Measurements from ENCODE around the gene RETREG1. TPM values are rescaled to one million over a fixed set of nuclear protein-coding genes. Genes with fewer than 3 reads are reported as not detected.

RETREG1 gene
- total and polyA plus RNA-seq, 2 experiments from 2014 or later = 2.3 to 3.6 TPM

GRCh38 chr5:16508730-16509531 is 107.9 kb downstream of the RETREG1 start:
- ATAC-seq (peak; percentile 99), DNase-seq (ENCODE audit: low spot score) (peak; percentile 62)
- Mint-ChIP-seq H3K9me3 (no peaks in the 10 kb centered on the region), H3K27me3 (ENCODE audit: insufficient read depth, low read depth, poor library complexity) (no peaks in the 10 kb centered on the region), H3K4me1 (peaks cover 12% of the 10 kb centered on the region), H3K36me3 (ENCODE audit: low read depth) (no peaks in the 10 kb centered on the region), H3K27ac (peak overlapping the region; percentile 58), H3K4me3 (no peak overlapping the region)
- Histone ChIP-seq H3K4me1 (ENCODE audit: insufficient read depth) (peaks cover 13% of the 10 kb centered on the region; the same call in 1 of the 2 replicates), H3K4me2 (peak overlapping the region; percentile 54; the same call in 1 of the 2 replicates), H2AFZ (peak overlapping the region; percentile 93; the same call in 1 of the 2 replicates), H3K79me2 (replicated peaks; ENCODE audit: insufficient read depth) (no peaks in the 10 kb centered on the region), H3K9me2 (ENCODE audit: insufficient read depth) (0 out of 2 replicates have a peak, but pooled peaks cover 6% of the 10 kb centered on the region), H4K20me1 (replicated peaks; ENCODE audit: insufficient read depth) (no peaks in the 10 kb centered on the region), H3F3A (replicated peaks; ENCODE audit: low read depth) (no peaks in the 10 kb centered on the region), H3K27me3 (ENCODE audit: insufficient read depth) (no peaks in the 10 kb centered on the region), H3K27ac (ENCODE audit: low read depth) (peak overlapping the region; percentile 39; the same call in 1 of the 2 replicates), H3K36me3 (ENCODE audit: insufficient read depth) (no peaks in the 10 kb centered on the region), H3K4me3 (no peak overlapping the region)
- TF ChIP-seq ETS1 (IDR thresholded peaks at IDR 0.05) (no peak), POLR2AphosphoS5 (IDR thresholded peaks at IDR 0.05; ENCODE audit: low read depth) (no peak), ZNF331 (CRISPR knock-in tag; IDR thresholded peaks at IDR 0.05; ENCODE audit: low read depth) (no peak), CREB1 (CRISPR knock-in tag; IDR thresholded peaks at IDR 0.05; ENCODE audit: low read depth) (no peak), EZH2phosphoT487 (IDR thresholded peaks at IDR 0.05; ENCODE audit: unreplicated experiment) (no peak), EZH2 (IDR thresholded peaks at IDR 0.05; ENCODE audit: low read depth, unreplicated experiment) (no peak), JUNB (IDR thresholded peaks at IDR 0.05; ENCODE audit: unreplicated experiment) (no peak), CTCF (conservative IDR thresholded peaks at IDR 0.05; ENCODE audit: low read depth in 2 of 2) (no peak), STAT1 (IDR thresholded peaks at IDR 0.05; ENCODE audit: unreplicated experiment) (no peak), ZNF462 (CRISPR knock-in tag; IDR thresholded peaks at IDR 0.05) (no peak), ZNF114 (CRISPR knock-in tag; IDR thresholded peaks at IDR 0.05) (no peak)

Data from GM23338 (cell line).